SJCRH30 (cell line): Measurements from ENCODE around the gene KCNK7. TPM values are rescaled to one million over a fixed set of nuclear protein-coding genes. Genes with fewer than 3 reads are reported as not detected.

Source experiments
- DNase-seq, 2 experiments: peaks; one replicate each; pipeline ENCODE4 v3.0.0-alpha.2; 2015 to 2020
- H3K27ac ChIP-seq: fragments of 250-450 bp; sonication (Bioruptor Pico); 2 replicates; pipeline ENCODE4 v1.5.1; 2020; ENCODE audit warnings: mild to moderate bottlenecking, moderate library complexity
- H3K27me3 ChIP-seq: fragments of 250-450 bp; sonication (Bioruptor Pico); 2 replicates; pipeline ENCODE4 v1.5.1; 2020; ENCODE audit warnings: mild to moderate bottlenecking, moderate library complexity
- H3K36me3 ChIP-seq: fragments of 250-450 bp; sonication (Bioruptor Pico); 2 replicates; pipeline ENCODE4 v1.5.1; 2020; ENCODE audit warnings: mild to moderate bottlenecking, moderate library complexity
- H3K4me1 ChIP-seq: fragments of 250-450 bp; sonication (Bioruptor Pico); 2 replicates; pipeline ENCODE4 v1.5.1; 2020; ENCODE audit warnings: mild to moderate bottlenecking, moderate library complexity
- H3K4me3 ChIP-seq: fragments of 250-450 bp; sonication (Bioruptor Pico); 2 replicates; pipeline ENCODE4 v1.5.1; 2020; ENCODE audit warnings: mild to moderate bottlenecking, moderate library complexity
- H3K9me3 ChIP-seq: fragments of 250-450 bp; sonication (Bioruptor Pico); replicated peaks from 2 replicates; pipeline ENCODE4 v1.5.1; 2020; ENCODE audit warnings: mild to moderate bottlenecking, moderate library complexity
- total RNA-seq: library from RNA; depleted of rRNA; stranded (reverse); fragments of >200 nt; shearing (Covaris generic); gene quantifications from 2 replicates; pipeline ENCODE4 v1.2.3, GENCODE V29; 2014

KCNK7 gene
- total RNA-seq, 1 experiment from 2014 or later: 0.28 TPM

GRCh38 chr11:65609665-65610064, 14.1 kb upstream of the KCNK7 start:
- no peaks in the 10 kb centered on the region for H3K4me1 ChIP-seq
- H3K9me3 ChIP-seq: no peaks in the 10 kb centered on the region
- H3K4me3 ChIP-seq: no peak overlapping the region
- no peak for DNase-seq
- H3K27me3 ChIP-seq: no peaks in the 10 kb centered on the region
- no peak overlapping the region for H3K27ac ChIP-seq
- peaks cover 23% of the 10 kb centered on the region for H3K36me3 ChIP-seq

GRCh38 chr11:65609229-65609628, 13.6 kb upstream of the KCNK7 start:
- DNase-seq: no peak
- H3K27ac ChIP-seq: no peak overlapping the region
- H3K4me1 ChIP-seq: no peaks in the 10 kb centered on the region
- H3K4me3 ChIP-seq: no peak overlapping the region
- H3K27me3 ChIP-seq: no peaks in the 10 kb centered on the region
- H3K36me3 ChIP-seq: peaks cover 23% of the 10 kb centered on the region
- no peaks in the 10 kb centered on the region for H3K9me3 ChIP-seq

GRCh38 chr11:65607614-65608426, 12.2 kb upstream of the KCNK7 start:
- H3K4me3 ChIP-seq: peak overlapping the region; percentile 38

GRCh38 chr11:65606876-65607613, 11.4 kb upstream of the KCNK7 start:
- H3K9me3 ChIP-seq: no peaks in the 10 kb centered on the region
- H3K4me1 ChIP-seq: no peaks in the 10 kb centered on the region
- peak overlapping the region; percentile 38 for H3K4me3 ChIP-seq
- no peak overlapping the region for H3K27ac ChIP-seq
- DNase-seq: peak; percentile 86 to 87
- H3K36me3 ChIP-seq: peaks cover 23% of the 10 kb centered on the region
- no peaks in the 10 kb centered on the region for H3K27me3 ChIP-seq

More at GRCh38 chr11:65607614-65608426, 12.2 kb upstream of the KCNK7 start:
- peaks cover 23% of the 10 kb centered on the region for H3K36me3 ChIP-seq
- H3K27ac ChIP-seq: no peak overlapping the region
- no peaks in the 10 kb centered on the region for H3K4me1 ChIP-seq
- DNase-seq: no peak
- no peaks in the 10 kb centered on the region for H3K9me3 ChIP-seq
- H3K27me3 ChIP-seq: no peaks in the 10 kb centered on the region

GRCh38 chr11:65604258-65604657, 8.7 kb upstream of the KCNK7 start:
- no peak overlapping the region for H3K27ac ChIP-seq
- no peaks in the 10 kb centered on the region for H3K9me3 ChIP-seq
- no peaks in the 10 kb centered on the region for H3K27me3 ChIP-seq
- peaks cover 23% of the 10 kb centered on the region for H3K36me3 ChIP-seq
- H3K4me1 ChIP-seq: no peaks in the 10 kb centered on the region
- DNase-seq: no peak
- H3K4me3 ChIP-seq: no peak overlapping the region

- Histone ChIP-seq H3K36me3 (peaks cover 1% of the 10 kb centered on the region; the same call in 1 of the 2 replicates), H3K4me1 (no peaks in the 10 kb centered on the region), H3K4me3 (no peak overlapping the region), H3K27ac (no peak overlapping the region), H3K9me3 (no peaks in the 10 kb centered on the region), H3K27me3 (no peaks in the 10 kb centered on the region)
- no peak for DNase-seq
These were observed 4.3 kb upstream of the KCNK7 start for GRCh38 chr11:65599955-65600246.

GRCh38 chr11:65599216-65599954, 3.8 kb upstream of the KCNK7 start:
- H3K36me3 ChIP-seq: no peaks in the 10 kb centered on the region
- no peak for DNase-seq
- no peaks in the 10 kb centered on the region for H3K9me3 ChIP-seq
- no peak overlapping the region for H3K27ac ChIP-seq
- no peak overlapping the region for H3K4me3 ChIP-seq
- H3K27me3 ChIP-seq: no peaks in the 10 kb centered on the region
- H3K4me1 ChIP-seq: no peaks in the 10 kb centered on the region

- Histone ChIP-seq H3K9me3 (no peaks in the 10 kb centered on the region), H3K4me1 (no peaks in the 10 kb centered on the region), H3K36me3 (no peaks in the 10 kb centered on the region), H3K27me3 (no peaks in the 10 kb centered on the region), H3K27ac (no peak overlapping the region), H3K4me3 (no peak overlapping the region)
- no peak for DNase-seq
These were observed 2.7 kb upstream of the KCNK7 start for GRCh38 chr11:65598258-65598699.

GRCh38 chr11:65596520-65596919, 920 bp upstream of the KCNK7 start:
- no peak overlapping the region for H3K27ac ChIP-seq
- H3K27me3 ChIP-seq: no peaks in the 10 kb centered on the region
- no peaks in the 10 kb centered on the region for H3K9me3 ChIP-seq
- no peak for DNase-seq
- no peaks in the 10 kb centered on the region for H3K36me3 ChIP-seq
- no peak overlapping the region for H3K4me3 ChIP-seq
- no peaks in the 10 kb centered on the region for H3K4me1 ChIP-seq

- H3K27me3 ChIP-seq: no peaks in the 10 kb centered on the region
- H3K27ac ChIP-seq: no peak overlapping the region
- DNase-seq: no peak
- H3K36me3 ChIP-seq: no peaks in the 10 kb centered on the region
- H3K9me3 ChIP-seq: no peaks in the 10 kb centered on the region
- H3K4me3 ChIP-seq: no peak overlapping the region
- no peaks in the 10 kb centered on the region for H3K4me1 ChIP-seq
These were observed 469 bp downstream of the KCNK7 start for GRCh38 chr11:65595131-65595530.

- DNase-seq: peak; percentile 61 to 66
- Histone ChIP-seq H3K9me3 (no peaks in the 10 kb centered on the region), H3K36me3 (no peaks in the 10 kb centered on the region), H3K4me1 (no peaks in the 10 kb centered on the region), H3K27me3 (no peaks in the 10 kb centered on the region), H3K4me3 (no peak overlapping the region), H3K27ac (no peak overlapping the region)
These were observed 1.8 kb downstream of the KCNK7 start for GRCh38 chr11:65593518-65594414.

GRCh38 chr11:65592858-65593517, 2.6 kb downstream of the KCNK7 start:
- Histone ChIP-seq H3K27me3 (no peaks in the 10 kb centered on the region), H3K9me3 (no peaks in the 10 kb centered on the region), H3K36me3 (no peaks in the 10 kb centered on the region), H3K4me3 (no peak overlapping the region), H3K4me1 (no peaks in the 10 kb centered on the region; the same call in 1 of the 2 replicates), H3K27ac (no peak overlapping the region)
- no peak for DNase-seq

- H3K4me3 ChIP-seq: no peak overlapping the region
- no peaks in the 10 kb centered on the region for H3K27me3 ChIP-seq
- no peak overlapping the region for H3K27ac ChIP-seq
- H3K4me1 ChIP-seq: peaks cover 2% of the 10 kb centered on the region; the same call in 1 of the 2 replicates
- H3K9me3 ChIP-seq: no peaks in the 10 kb centered on the region
- H3K36me3 ChIP-seq: no peaks in the 10 kb centered on the region
- no peak for DNase-seq
These were observed 3.4 kb downstream of the KCNK7 start for GRCh38 chr11:65591939-65592857.
